HepG2 (cell line): ENCODE data around the gene FAM120B. TPM values are rescaled to one million over a fixed set of nuclear protein-coding genes. Genes with fewer than 3 reads are reported as not detected.

Experiments
- ARNT ChIP-seq: fragments of 450-650 bp; IDR thresholded peaks from 2 replicates; pipeline ENCODE4 v1.6.1; 2017
- ARNT2 ChIP-seq: sonication (generic); formaldehyde crosslinking; IDR thresholded peaks from 2 replicates; pipeline ENCODE4 v1.8.0; 2022; ENCODE audit warnings: mild to moderate bottlenecking, low read depth, missing genetic modification reagents, moderate library complexity
- CCDC6 ChIP-seq: sonication (generic); formaldehyde crosslinking; IDR thresholded peaks from 2 replicates; pipeline ENCODE4 v1.8.1; 2022; ENCODE audit warnings: mild to moderate bottlenecking, missing genetic modification reagents, moderate library complexity
- EZH2 ChIP-seq: conservative IDR thresholded peaks from 2 replicates; pipeline ENCODE4 v1.6.1; 2012; ENCODE audit warnings: mild to moderate bottlenecking, low read depth, low read length, moderate library complexity
- GRHL1 ChIP-seq: sonication (generic); formaldehyde crosslinking; conservative IDR thresholded peaks from 2 replicates; pipeline ENCODE4 v1.8.0; 2022; ENCODE audit warnings: missing genetic modification reagents
- IKZF1 ChIP-seq: fragments of 450-650 bp; IDR thresholded peaks from 2 replicates; pipeline ENCODE4 v1.7.1; 2016
- MIER2 ChIP-seq: IDR thresholded peaks from 2 replicates; pipeline ENCODE4 v1.6.1; 2016; ENCODE audit warnings: missing biosample characterization, missing genetic modification reagents
- MNT ChIP-seq: fragments of 450-650 bp; IDR thresholded peaks from 2 replicates; pipeline ENCODE4 v1.6.1; 2016
- NFIC ChIP-seq: IDR thresholded peaks from 2 replicates; pipeline ENCODE4 v1.6.1; 2012; ENCODE audit warnings: mild to moderate bottlenecking, low read length, inconsistent platforms
- PHF21A ChIP-seq: sonication (generic); formaldehyde crosslinking; IDR thresholded peaks from 2 replicates; pipeline ENCODE4 v1.5.0; 2020; ENCODE audit warnings: mild to moderate bottlenecking, missing genetic modification reagents
- RAD21 ChIP-seq: fragments of 450-650 bp; formaldehyde crosslinking; IDR thresholded peaks from 2 replicates; pipeline ENCODE4 v1.5.0; 2020; ENCODE audit warnings: mild to moderate bottlenecking
- SMYD3 ChIP-seq: sonication (generic); formaldehyde crosslinking; IDR thresholded peaks from 2 replicates; pipeline ENCODE4 v1.8.1; 2023; ENCODE audit warnings: mild to moderate bottlenecking, missing genetic modification reagents
- SNAI1 ChIP-seq: sonication (generic); formaldehyde crosslinking; IDR thresholded peaks from 2 replicates; pipeline ENCODE4 v1.5.0; 2020; ENCODE audit warnings: mild to moderate bottlenecking, missing genetic modification reagents, borderline replicate concordance
- SYNCRIP ChIP-seq: fragments of 200-400 bp; formaldehyde crosslinking; IDR thresholded peaks from 2 replicates; pipeline ENCODE4 v1.6.1; 2018; ENCODE audit warnings: mild to moderate bottlenecking, low read depth, low read length; ENCODE audit not compliant: insufficient read depth
- ZBTB46 ChIP-seq: sonication (generic); formaldehyde crosslinking; IDR thresholded peaks from 2 replicates; pipeline ENCODE4 v1.4.0; 2020; ENCODE audit warnings: mild to moderate bottlenecking, missing genetic modification reagents, borderline replicate concordance
- ZNF687 ChIP-seq: sonication (generic); formaldehyde crosslinking; IDR thresholded peaks from 2 replicates; pipeline ENCODE4 v1.5.1; 2020; ENCODE audit warnings: mild to moderate bottlenecking, missing genetic modification reagents, moderate library complexity
- ZSCAN9 ChIP-seq: IDR thresholded peaks from 2 replicates; pipeline ENCODE4 v1.6.1; 2016; ENCODE audit warnings: borderline replicate concordance
- polyA plus RNA-seq, 8 experiments: library from polyadenylated mRNA; depleted of rRNA in 3 of 8; stranded (reverse) in 7 of 8; unstranded in 1 of 8; fragments of >200 nt; fragmentation: Illumina TruSeq in 4 of 8; extraction: Trizol in 4 of 8; gene quantifications; 2 replicates each; pipeline versions ENCODE4 v1.2.1 to v1.2.3, GENCODE V29; 2011 to 2016; ENCODE audit warnings: low read depth in 4 of 8, missing spikeins in 1 of 8, mixed read lengths in 1 of 8; ENCODE audit not compliant: insufficient read depth in 1 of 8
- total RNA-seq, 5 experiments: library from RNA; depleted of rRNA; stranded (reverse); fragments of >200 nt; fragmentation: Illumina TruSeq; extraction: Trizol; gene quantifications; 2 replicates each; pipeline ENCODE4 v1.2.3, GENCODE V29; 2016; ENCODE audit warnings: low read depth in 1 of 5
- TF ChIP-seq, protein P1 (sequence below): sonication (generic); formaldehyde crosslinking; IDR thresholded peaks from 2 replicates; pipeline ENCODE4 v1.5.0; 2020; ENCODE audit warnings: missing genetic modification reagents, mild to moderate bottlenecking, borderline replicate concordance
- TF ChIP-seq, protein P2 (sequence below): sonication (generic); formaldehyde crosslinking; conservative IDR thresholded peaks from 2 replicates; pipeline ENCODE4 v1.8.1; 2023; ENCODE audit warnings: missing genetic modification reagents

The FAM120B gene
- total and polyA plus RNA-seq, 2 of the 13 experiments (the other 11 are each of a cell fraction or from before 2014, with no cell fraction given), result 9.2 to 10.7 TPM

DNA sequence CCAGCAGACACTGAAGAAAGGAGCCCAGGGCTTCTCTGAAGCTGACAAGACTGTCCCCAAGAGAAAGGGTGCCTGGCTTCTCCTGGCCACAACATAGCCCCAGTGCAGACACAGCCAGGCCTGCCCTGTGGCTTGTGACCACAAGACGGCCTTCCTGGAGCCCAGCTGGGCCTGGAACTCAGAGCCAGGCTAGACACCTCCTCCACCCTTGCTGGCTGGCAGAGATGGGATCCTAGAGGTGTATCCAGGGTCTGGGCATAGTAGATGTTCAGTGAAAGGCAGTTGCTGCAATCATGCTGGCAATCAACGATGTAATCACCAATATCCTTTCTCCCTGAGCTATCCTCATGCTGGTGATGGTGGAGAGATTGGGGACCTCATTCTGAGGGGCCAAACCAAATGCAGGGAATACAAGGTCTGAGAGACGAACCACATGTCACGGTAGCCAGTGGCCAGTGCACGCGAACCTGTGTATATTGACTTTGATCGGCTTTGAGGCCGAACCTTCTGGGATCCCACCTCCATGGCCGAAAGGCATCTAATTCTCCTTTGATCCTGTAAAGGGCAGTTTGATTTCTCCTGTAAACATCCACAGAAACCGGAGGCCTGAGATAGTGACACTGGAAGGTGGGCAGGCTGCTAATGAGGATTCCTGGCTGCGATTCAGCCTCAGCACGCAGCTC is 131.3 kb downstream of the FAM120B start (continued):
- TF ChIP-seq ZNF687 (CRISPR knock-in tag), result no peak
- TF ChIP-seq ARNT, result no peak
- no peak for TF ChIP-seq PHF21A (CRISPR knock-in tag)
- no peak for TF ChIP-seq MIER2 (CRISPR knock-in tag)
- TF ChIP-seq SMYD3 (CRISPR knock-in tag), result no peak
- no peak for TF ChIP-seq GRHL1 (CRISPR knock-in tag)
- no peak for TF ChIP-seq NFIC
- TF ChIP-seq SYNCRIP, result no peak
- no peak for TF ChIP-seq ZBTB46
- TF ChIP-seq, protein P1, sequence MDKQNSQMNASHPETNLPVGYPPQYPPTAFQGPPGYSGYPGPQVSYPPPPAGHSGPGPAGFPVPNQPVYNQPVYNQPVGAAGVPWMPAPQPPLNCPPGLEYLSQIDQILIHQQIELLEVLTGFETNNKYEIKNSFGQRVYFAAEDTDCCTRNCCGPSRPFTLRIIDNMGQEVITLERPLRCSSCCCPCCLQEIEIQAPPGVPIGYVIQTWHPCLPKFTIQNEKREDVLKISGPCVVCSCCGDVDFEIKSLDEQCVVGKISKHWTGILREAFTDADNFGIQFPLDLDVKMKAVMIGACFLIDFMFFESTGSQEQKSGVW (CRISPR knock-in tag), result no peak
- TF ChIP-seq IKZF1, result no peak
- no peak for TF ChIP-seq MNT
- TF ChIP-seq RAD21, result no peak
- no peak for TF ChIP-seq ZSCAN9 (CRISPR knock-in tag)
- TF ChIP-seq, protein P2, sequence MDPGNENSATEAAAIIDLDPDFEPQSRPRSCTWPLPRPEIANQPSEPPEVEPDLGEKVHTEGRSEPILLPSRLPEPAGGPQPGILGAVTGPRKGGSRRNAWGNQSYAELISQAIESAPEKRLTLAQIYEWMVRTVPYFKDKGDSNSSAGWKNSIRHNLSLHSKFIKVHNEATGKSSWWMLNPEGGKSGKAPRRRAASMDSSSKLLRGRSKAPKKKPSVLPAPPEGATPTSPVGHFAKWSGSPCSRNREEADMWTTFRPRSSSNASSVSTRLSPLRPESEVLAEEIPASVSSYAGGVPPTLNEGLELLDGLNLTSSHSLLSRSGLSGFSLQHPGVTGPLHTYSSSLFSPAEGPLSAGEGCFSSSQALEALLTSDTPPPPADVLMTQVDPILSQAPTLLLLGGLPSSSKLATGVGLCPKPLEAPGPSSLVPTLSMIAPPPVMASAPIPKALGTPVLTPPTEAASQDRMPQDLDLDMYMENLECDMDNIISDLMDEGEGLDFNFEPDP (CRISPR knock-in tag), result no peak
- 0 out of 2 replicates have a peak, but pooled peaks have one; percentile 16 for TF ChIP-seq CCDC6 (CRISPR knock-in tag)
- TF ChIP-seq ARNT2 (CRISPR knock-in tag), result no peak
- 0 out of 2 replicates have a peak, but pooled peaks have one; percentile 42 for TF ChIP-seq EZH2
- no peak for TF ChIP-seq SNAI1 (CRISPR knock-in tag)
